ENCODE measurements around the gene CERS2. TPM values are rescaled to one million over a fixed set of nuclear protein-coding genes. Genes with fewer than 3 reads are reported as not detected.

CERS2 gene
- total RNA-seq, 2 experiments from 2014 or later = 177 to 181 TPM

DNA sequence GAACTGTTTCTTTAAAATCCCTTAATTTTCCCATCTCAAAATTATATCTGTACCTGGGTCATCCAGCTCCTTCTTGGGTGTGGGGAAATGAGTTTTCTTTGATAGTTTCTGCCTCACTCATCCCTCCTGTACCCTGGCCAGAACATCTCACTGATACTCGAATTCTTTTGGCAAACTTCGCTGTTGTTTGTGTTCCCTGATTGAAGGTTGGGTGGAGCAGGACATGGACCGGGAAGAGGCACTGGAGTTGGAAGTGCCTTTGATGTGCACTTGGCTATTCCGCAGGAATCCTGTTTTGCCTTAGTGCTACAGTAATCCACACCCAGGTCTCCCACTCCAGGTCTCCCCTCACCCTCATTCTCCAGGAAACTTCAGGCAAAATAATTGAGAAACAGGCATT is 20.8 kb upstream of the CERS2 start:
- Mint-ChIP-seq H3K4me1 (peaks cover 4% of the 10 kb centered on the region), H3K27ac (no peak overlapping the region), H3K27me3 (no peaks in the 10 kb centered on the region), H3K9me3 (no peaks in the 10 kb centered on the region), H3K36me3 (ENCODE audit: low read depth) (peaks cover 15% of the 10 kb centered on the region), H3K4me3 (no peak overlapping the region)
- ChIA-PET POLR2A (interaction anchor here (0.7 to 1.8 kb wide), 4 partner anchors 10 to 21 kb away, joined by 3 to 7 read pairs (median 4); partner anchors contain the start of gene CERS2), CTCF (interaction anchor here (0.6 to 7.7 kb wide), 16 partner anchors 7 to 740 kb away, joined by 3 to 94 read pairs (median 4); partner anchors contain the start of genes ANXA9, CERS2, CTSS and MINDY1)
- no peak for DNase-seq

DNA sequence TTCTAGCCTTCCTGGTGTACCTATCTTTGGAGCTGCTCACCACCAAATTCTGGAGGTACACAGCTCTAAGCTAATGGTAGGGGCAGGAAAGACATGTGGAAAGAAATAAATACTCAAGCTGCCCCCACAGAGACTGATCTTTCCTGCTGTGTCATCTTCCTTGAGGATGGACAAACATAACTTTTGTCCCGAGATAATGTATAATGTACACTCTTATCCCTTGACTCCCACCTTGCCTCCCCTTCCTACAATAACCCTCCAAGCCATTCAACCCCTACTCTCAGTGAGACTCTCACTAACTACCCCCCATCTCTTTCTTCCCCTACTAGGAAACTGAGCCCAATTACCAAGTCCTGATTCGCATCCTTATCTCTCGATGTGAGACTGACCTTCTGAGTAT is 19.6 kb upstream of the CERS2 start:
- CTCF ChIA-PET = interaction anchor here (1.1 to 7.7 kb wide), 5 partner anchors 12 to 529 kb away, joined by 3 to 94 read pairs (median 5); partner anchors contain the start of genes ANXA9 and MINDY1
- Mint-ChIP-seq H3K27me3 (no peaks in the 10 kb centered on the region), H3K36me3 (ENCODE audit: low read depth) (peaks cover 10% of the 10 kb centered on the region), H3K9me3 (no peaks in the 10 kb centered on the region), H3K27ac (no peak overlapping the region), H3K4me3 (no peak overlapping the region), H3K4me1 (peaks cover 4% of the 10 kb centered on the region)
- POLR2A ChIA-PET = interaction anchor here (1.8 kb wide), 1 partner anchor 12 kb away, joined by 6 read pairs; no protein-coding TSS in a partner anchor
- no peak for DNase-seq

DNA sequence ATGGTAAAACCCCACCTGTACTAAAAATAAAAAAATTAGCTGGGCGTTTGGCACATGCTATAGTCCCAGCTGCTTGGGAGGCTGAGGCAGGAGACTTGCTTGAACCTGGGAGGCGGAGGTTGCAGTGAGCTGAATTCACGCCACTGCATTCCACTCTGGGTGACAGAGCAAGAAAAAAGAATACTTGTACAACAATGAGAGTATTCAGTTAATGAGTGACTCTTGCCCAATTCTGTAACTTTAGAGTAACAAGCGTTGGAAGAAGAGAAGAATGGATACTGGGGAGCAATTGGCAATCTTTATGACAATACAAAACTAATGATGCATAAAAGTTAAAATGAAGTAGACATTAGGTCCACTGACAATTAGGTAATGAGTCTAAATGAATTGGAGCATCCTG is 18.0 kb upstream of the CERS2 start:
- Mint-ChIP-seq H3K9me3 (no peaks in the 10 kb centered on the region), H3K4me3 (no peak overlapping the region), H3K27me3 (no peaks in the 10 kb centered on the region), H3K4me1 (peaks cover 8% of the 10 kb centered on the region), H3K27ac (no peak overlapping the region), H3K36me3 (ENCODE audit: low read depth) (peaks cover 6% of the 10 kb centered on the region)
- DNase-seq = no peak
- ChIA-PET POLR2A (no interaction called here), CTCF (interaction anchor here (7.7 kb wide), 1 partner anchor 11 kb away, joined by 94 read pairs; the partner anchor contains the start of gene ANXA9)

DNA sequence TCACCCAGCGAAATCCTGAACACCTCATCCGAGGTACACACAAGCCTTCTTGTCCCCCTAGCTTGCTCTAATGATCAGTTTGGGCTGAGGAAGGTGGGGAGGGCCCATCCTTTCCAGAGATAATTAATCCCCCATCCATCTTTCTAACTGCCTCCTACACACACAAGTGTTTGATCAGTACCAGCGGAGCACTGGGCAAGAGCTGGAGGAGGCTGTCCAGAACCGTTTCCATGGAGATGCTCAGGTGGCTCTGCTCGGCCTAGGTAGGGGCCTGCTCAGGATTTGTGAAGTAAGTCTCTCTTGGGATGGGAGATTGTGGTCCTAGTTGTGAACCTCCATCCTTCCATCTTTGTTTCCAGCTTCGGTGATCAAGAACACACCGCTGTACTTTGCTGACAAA is 13.3 kb upstream of the CERS2 start:
- no peak for DNase-seq
- POLR2A ChIA-PET = interaction anchor here (1.5 kb wide), 1 partner anchor 13 kb away, joined by 4 read pairs; no protein-coding TSS in a partner anchor
- no peak overlapping the region for H3K27ac Mint-ChIP-seq
- peaks cover 3% of the 10 kb centered on the region for H3K4me1 Mint-ChIP-seq
- H3K36me3 Mint-ChIP-seq (ENCODE audit: low read depth) = no peaks in the 10 kb centered on the region
- H3K9me3 Mint-ChIP-seq = no peaks in the 10 kb centered on the region
- H3K27me3 Mint-ChIP-seq = no peaks in the 10 kb centered on the region
- no peak overlapping the region for H3K4me3 Mint-ChIP-seq
- CTCF ChIA-PET = interaction anchor here (1.0 kb wide), 1 partner anchor 8 kb away, joined by 5 read pairs; no protein-coding TSS in a partner anchor

DNA sequence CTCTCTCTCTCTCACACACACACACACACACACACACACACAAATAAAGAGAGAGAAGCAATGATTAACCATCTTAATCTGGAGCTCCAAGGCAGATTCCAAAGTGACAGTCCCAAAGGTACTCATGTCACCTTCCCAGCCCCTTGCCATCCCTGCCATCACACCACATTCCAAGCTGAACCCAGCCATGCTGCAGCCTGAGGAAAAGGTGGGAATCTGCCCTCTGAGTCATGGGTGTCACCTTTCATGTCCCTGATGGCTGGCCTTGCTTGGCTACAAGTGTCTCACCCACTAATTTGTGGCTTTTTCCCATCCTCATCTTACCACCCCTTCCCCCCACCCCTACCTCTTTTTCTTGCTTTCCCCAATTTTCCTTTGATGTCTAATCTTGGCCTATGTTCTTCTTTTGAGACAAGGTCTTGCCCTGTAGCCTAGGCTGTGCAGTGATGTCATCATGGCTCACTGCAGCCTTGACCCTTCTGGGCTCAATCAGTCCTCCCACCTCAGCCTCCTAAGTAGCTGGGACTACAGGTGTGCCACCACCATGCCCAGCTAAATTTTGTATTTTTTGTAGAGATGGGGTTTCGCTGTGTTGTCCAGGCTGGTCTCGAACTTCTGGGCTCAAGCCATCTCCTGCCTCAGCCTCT is 10.7 kb upstream of the CERS2 start:
- CTCF ChIA-PET = interaction anchor here (1.0 to 12.2 kb wide), 3 partner anchors 11 to 63 kb away, joined by 3 to 94 read pairs (median 4); partner anchors contain the start of genes C1orf56 and MINDY1
- Mint-ChIP-seq H3K36me3 (ENCODE audit: low read depth) (no peaks in the 10 kb centered on the region), H3K27me3 (no peaks in the 10 kb centered on the region), H3K27ac (no peak overlapping the region), H3K4me1 (peaks cover 3% of the 10 kb centered on the region), H3K9me3 (no peaks in the 10 kb centered on the region), H3K4me3 (no peak overlapping the region)
- POLR2A ChIA-PET = interaction anchor here (0.6 to 1.5 kb wide), 3 partner anchors 11 to 728 kb away, joined by 3 read pairs; partner anchors contain the start of gene CA14
- no peak for DNase-seq

DNA sequence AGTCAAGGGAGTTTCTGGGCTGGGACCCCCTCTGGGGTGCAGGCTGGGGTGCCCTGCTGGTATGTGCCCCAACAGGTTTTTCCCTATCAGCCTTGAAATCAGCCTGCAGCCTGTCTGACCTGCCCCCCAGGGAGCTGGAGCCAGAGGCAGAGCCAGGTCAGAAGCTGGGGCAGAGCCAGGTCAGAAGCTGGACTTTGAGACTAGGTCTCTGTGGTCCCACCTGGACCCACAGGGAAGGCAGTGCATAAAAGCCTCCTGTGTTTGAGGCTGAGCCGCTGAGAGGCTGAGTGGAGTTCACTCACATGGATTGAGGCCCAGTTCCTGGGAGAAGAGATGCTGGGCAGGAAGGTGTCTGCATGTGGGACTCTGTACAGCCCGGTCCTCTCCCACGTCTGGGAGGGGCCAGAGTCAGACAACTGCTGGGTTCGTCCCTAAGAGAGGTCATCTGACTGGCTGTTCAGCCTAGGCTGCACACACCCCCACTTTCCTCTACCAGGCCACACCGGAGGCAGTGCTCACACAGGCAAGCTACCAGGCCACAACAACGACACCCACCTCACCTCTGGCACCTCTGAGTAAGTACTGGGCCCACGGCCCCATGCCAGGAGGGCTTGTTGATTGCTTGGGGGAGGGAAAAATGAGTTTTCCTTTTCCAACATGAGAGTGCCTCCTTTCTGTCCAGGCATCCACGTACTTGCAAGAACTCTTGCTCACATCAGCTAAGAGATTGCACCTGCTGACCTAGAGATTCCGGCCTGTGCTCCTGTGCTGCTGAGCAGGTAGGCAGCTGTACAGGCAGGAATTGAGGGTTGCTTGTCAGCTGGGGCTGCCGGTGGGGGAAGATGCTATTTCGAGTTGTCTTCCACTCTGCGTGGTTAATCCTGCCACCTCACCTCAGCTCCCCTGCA is 7.4 kb upstream of the CERS2 start, which contains the start of gene ANXA9:
Gene ANXA9 (plus strand): TSS at position 488 of the 908 bp plus-strand sequence. CDS start 814 bp downstream, outside the sequence.
- ChIA-PET POLR2A (interaction anchor here (1.5 to 1.6 kb wide), 3 partner anchors 9 to 353 kb away, joined by 3 to 4 read pairs (median 3); partner anchors contain the start of gene ENSA), CTCF (interaction anchor here (0.6 to 12.2 kb wide), 5 partner anchors 8 to 226 kb away, joined by 3 to 94 read pairs (median 3); partner anchors contain the start of genes CDC42SE1 and MINDY1)
- no peaks in the 10 kb centered on the region for H3K9me3 Mint-ChIP-seq
- H3K27ac Mint-ChIP-seq = no peak within 1 kb of the TSS
- peaks cover 22% of the 10 kb centered on the region for H3K4me1 Mint-ChIP-seq
- H3K4me3 Mint-ChIP-seq = no peak within 1 kb of the TSS
- H3K27me3 Mint-ChIP-seq = no peaks in the 10 kb centered on the region
- H3K36me3 Mint-ChIP-seq (ENCODE audit: low read depth) = no peaks in the 10 kb centered on the region
- DNase-seq = no peak

DNA sequence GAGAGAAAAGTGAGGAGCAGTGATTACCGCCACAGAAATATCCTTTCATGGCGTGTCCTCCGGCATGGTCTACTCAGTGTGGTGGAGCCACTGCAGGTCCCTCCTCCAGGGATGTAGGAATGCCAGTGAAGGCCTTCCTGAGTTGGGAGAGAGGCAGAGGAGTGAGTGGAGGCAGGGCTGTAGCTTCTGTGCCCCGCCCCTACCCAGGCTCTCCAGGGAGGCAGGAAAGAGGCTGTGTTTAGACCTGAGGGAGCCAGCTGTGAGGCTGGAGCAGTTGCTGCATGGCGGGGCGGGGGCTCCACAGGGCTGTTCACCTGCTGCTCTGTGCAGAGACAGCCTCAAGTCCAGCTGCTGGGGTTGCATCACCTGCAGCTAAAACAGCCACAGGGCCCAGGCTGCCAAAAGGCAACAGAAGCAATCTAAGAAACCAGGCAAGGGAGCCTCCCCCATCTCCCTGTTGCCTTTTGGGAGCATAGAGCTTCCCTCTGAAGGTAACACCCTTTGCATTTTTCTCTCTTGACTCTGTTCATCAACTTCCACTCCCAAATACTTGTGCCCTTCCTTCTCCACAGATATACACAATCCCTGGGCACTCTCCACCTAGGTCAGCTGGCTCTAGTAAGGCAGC is 6.7 kb upstream of the CERS2 start:
- Mint-ChIP-seq H3K9me3 (no peaks in the 10 kb centered on the region), H3K27me3 (no peaks in the 10 kb centered on the region), H3K27ac (no peak overlapping the region), H3K36me3 (ENCODE audit: low read depth) (no peaks in the 10 kb centered on the region), H3K4me1 (peaks cover 30% of the 10 kb centered on the region), H3K4me3 (no peak overlapping the region)
- CTCF ChIA-PET = interaction anchor here (1.2 to 12.2 kb wide), 5 partner anchors 15 to 225 kb away, joined by 3 to 94 read pairs (median 15); partner anchors contain the start of genes CDC42SE1 and MINDY1
- POLR2A ChIA-PET = interaction anchor here (0.9 to 1.5 kb wide), 5 partner anchors 9 to 712 kb away, joined by 3 to 5 read pairs (median 3); partner anchors contain the start of gene MINDY1
- no peak for DNase-seq

DNA sequence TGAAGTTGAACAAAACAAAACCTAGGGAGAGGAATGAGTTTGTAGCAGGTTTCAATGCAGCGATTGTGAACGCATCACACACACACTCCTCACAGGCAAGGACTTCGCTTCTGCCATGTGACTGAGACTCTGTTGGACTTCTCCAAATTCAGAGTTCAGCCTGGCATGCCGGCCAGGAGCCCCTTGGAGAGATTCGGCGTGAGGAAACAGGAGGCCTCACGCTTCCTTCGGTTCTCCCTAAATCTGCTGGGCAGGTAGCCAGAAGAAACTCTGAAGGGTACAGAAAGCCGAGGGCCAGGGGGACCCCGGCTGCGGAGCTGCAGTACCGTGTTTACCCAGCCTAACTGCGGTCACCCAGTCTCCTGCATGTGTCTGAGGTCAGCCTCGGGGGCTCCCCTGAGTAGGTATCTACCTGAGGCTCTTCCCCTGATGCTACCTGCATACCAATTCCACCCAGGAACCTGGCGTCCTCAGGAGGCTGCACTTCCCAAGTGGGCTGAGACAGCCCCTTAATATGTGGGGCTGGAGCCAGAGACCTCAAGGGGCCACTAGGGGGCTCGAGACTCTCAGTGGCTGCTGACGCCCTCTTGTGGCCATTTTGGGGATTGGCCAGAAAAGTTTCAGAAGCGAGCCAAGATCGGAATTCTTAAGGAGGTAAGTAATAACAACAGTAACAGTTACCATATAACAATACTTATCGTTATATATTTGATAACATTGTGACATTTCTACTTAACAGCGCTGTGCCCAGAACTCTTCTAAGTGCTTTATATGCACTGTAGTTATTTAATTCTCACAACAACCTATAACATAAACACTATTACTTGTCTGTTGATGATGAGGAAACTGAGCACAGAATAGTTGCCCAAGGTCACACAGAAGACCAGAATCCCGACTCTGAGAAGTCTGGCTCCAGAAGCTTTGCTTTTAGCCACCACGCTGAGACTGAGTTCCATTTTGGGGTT is 4.7 kb upstream of the CERS2 start:
- Mint-ChIP-seq H3K9me3 (no peaks in the 10 kb centered on the region), H3K27ac (peak overlapping the region; percentile 40), H3K4me1 (peaks cover 38% of the 10 kb centered on the region), H3K27me3 (no peaks in the 10 kb centered on the region), H3K36me3 (ENCODE audit: low read depth) (no peaks in the 10 kb centered on the region), H3K4me3 (no peak overlapping the region)
- POLR2A ChIA-PET = interaction anchor here (0.6 to 1.5 kb wide), 5 partner anchors 17 to 50 kb away, joined by 3 to 6 read pairs (median 4); partner anchors contain the start of gene MINDY1
- DNase-seq = peak; percentile 90
- CTCF ChIA-PET = interaction anchor here (0.7 to 12.2 kb wide), 11 partner anchors 14 to 400 kb away, joined by 3 to 94 read pairs (median 3); partner anchors contain the start of genes GOLPH3L, MCL1, MINDY1 and TNFAIP8L2

DNA sequence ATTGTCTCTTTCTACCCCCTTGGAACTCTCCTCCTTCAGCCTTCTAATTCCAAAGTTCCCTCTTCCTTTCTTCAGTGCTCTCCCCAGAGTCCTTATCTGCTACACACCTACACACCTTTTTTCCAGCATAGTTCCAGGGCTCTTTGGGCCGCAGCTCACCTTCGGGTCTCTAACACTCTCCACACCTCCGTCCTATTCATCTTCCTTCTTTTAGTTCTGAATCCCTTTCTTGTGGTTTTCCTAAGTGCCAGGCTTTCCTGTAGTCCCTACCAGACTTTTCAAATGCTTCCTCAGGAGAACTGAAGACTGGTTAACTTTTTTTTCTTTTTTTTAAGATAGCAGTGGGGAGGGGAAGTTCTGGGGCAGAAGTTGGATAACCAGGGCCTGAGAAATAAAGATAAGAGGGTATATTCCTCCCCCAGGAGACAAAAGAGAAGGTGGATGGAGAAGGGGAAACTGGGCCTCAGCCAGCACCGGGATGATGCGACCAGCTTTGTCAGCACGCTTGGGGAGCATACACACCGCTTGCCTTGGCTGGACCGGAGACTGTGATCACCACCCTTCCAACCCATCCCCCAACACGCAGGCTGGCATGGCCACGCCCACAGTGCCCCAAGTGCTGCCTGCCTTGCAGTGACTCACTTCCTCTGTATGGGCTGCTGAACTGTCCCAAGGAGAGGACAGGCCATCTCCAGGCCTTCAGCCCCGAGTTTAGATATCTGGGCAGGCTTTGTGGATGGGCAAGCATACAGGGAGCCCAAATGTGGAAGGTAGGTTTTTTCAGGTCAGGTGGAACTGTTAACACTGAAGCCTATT is 2.5 kb upstream of the CERS2 start:
- peak overlapping the region; percentile 86 for H3K4me3 Mint-ChIP-seq
- H3K27ac Mint-ChIP-seq = peak overlapping the region; percentile 74
- ChIA-PET CTCF (interaction anchor here (0.7 to 12.2 kb wide), 9 partner anchors 9 to 721 kb away, joined by 3 to 94 read pairs (median 4); partner anchors contain the start of genes MINDY1 and SETDB1), POLR2A (interaction anchor here (0.7 to 1.8 kb wide), 6 partner anchors 16 to 416 kb away, joined by 3 to 6 read pairs (median 4); partner anchors contain the start of gene MINDY1)
- H3K9me3 Mint-ChIP-seq = no peaks in the 10 kb centered on the region
- peak; percentile 84 for DNase-seq
- H3K36me3 Mint-ChIP-seq (ENCODE audit: low read depth) = peaks cover 10% of the 10 kb centered on the region
- H3K4me1 Mint-ChIP-seq = peaks cover 52% of the 10 kb centered on the region
- H3K27me3 Mint-ChIP-seq = no peaks in the 10 kb centered on the region

DNA sequence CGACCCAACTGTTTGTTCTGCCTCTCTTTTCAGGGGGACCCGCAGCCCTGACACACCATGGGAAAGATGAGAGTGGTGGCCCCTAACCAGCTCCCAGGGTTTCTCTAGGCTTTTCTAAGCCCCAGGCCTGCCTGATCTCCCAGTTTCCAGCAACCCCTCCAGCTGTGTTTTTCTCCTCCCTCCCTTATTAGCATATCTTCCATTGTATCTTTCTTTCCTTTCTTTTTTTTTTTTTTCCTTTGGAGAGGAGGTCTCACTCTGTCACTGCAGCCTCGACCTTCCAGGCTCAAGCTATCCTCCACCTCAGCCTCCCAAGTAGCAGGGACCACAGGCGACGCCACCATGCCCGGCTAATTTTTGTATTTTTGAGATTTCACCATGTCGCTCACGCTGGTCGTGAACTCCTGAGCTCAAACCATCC is 1.8 kb upstream of the CERS2 start:
- ChIA-PET CTCF (interaction anchor here (0.7 to 12.2 kb wide), 5 partner anchors 10 to 721 kb away, joined by 3 to 94 read pairs (median 4); partner anchors contain the start of gene MINDY1), POLR2A (interaction anchor here (0.6 to 1.8 kb wide), 7 partner anchors 13 to 415 kb away, joined by 3 to 4 read pairs (median 4); no protein-coding TSS in a partner anchor)
- Mint-ChIP-seq H3K27ac (peak overlapping the region; percentile 74), H3K4me3 (peak overlapping the region; percentile 86), H3K4me1 (peaks cover 59% of the 10 kb centered on the region), H3K36me3 (ENCODE audit: low read depth) (peaks cover 10% of the 10 kb centered on the region), H3K9me3 (no peaks in the 10 kb centered on the region), H3K27me3 (no peaks in the 10 kb centered on the region)
- no peak for DNase-seq
